Mesendoderm (in vitro differentiated cells): ENCODE data around the gene AOAH.

Experiments
- DNase-seq: peaks from one replicate; pipeline ENCODE4 v3.0.0; 2013
- H2AK5ac ChIP-seq: 2 replicates; pipeline ENCODE4 v1.6.1; 2013; ENCODE audit warnings: low read length, inconsistent platforms
- H2BK120ac ChIP-seq: 2 replicates; pipeline ENCODE4 v1.6.1; 2013; ENCODE audit warnings: low read depth, mild to moderate bottlenecking, low read length, moderate library complexity, mixed read lengths
- H2BK15ac ChIP-seq: replicated peaks from 2 replicates; pipeline ENCODE4 v1.6.1; 2013; ENCODE audit warnings: low read depth, mild to moderate bottlenecking, moderate library complexity
- H2BK5ac ChIP-seq: 2 replicates; pipeline ENCODE4 v1.6.1; 2013; ENCODE audit warnings: low read length, inconsistent platforms
- H3K18ac ChIP-seq: 2 replicates; pipeline ENCODE4 v1.6.1; 2013; ENCODE audit warnings: mild to moderate bottlenecking, low read length, mixed read lengths
- H3K23ac ChIP-seq: one replicate; pipeline ENCODE4 v1.6.1; 2013; ENCODE audit warnings: low read length
- H3K27ac ChIP-seq: 2 replicates; pipeline ENCODE4 v1.5.1; 2013; ENCODE audit warnings: low read depth, mild to moderate bottlenecking, inconsistent platforms, low read length, moderate library complexity
- H3K27me3 ChIP-seq: 2 replicates; pipeline ENCODE4 v1.6.1; 2013; ENCODE audit warnings: low read length, control low read depth, mild to moderate bottlenecking, inconsistent platforms; ENCODE audit not compliant: insufficient read depth, poor library complexity
- H3K36me3 ChIP-seq: 2 replicates; pipeline ENCODE4 v1.6.1; 2013; ENCODE audit warnings: low read length, inconsistent platforms; ENCODE audit not compliant: control insufficient read depth, insufficient read depth
- H3K4ac ChIP-seq: one replicate; pipeline ENCODE4 v1.6.1; 2013; ENCODE audit warnings: low read depth, mild to moderate bottlenecking, low read length, moderate library complexity
- H3K4me1 ChIP-seq: 2 replicates; pipeline ENCODE4 v1.6.1; 2013; ENCODE audit warnings: low read depth, low read length, inconsistent platforms; ENCODE audit not compliant: control insufficient read depth
- H3K4me2 ChIP-seq: 2 replicates; pipeline ENCODE4 v1.6.1; 2013; ENCODE audit warnings: low read length
- H3K4me3 ChIP-seq: 2 replicates; pipeline ENCODE4 v1.5.1; 2013; ENCODE audit warnings: mild to moderate bottlenecking, low read length
- H3K56ac ChIP-seq: one replicate; pipeline ENCODE4 v1.6.1; 2013; ENCODE audit warnings: low read length
- H3K79me1 ChIP-seq: 2 replicates; pipeline ENCODE4 v1.6.1; 2013; ENCODE audit warnings: low read length, inconsistent platforms
- H3K79me2 ChIP-seq: 2 replicates; pipeline ENCODE4 v1.6.1; 2013; ENCODE audit warnings: mild to moderate bottlenecking, low read length; ENCODE audit not compliant: control insufficient read depth, insufficient read depth
- H3K9ac ChIP-seq: 2 replicates; pipeline ENCODE4 v1.6.1; 2013; ENCODE audit warnings: low read length, inconsistent platforms
- H4K5ac ChIP-seq: one replicate; pipeline ENCODE4 v1.6.1; 2013; ENCODE audit warnings: low read length
- H4K8ac ChIP-seq: one replicate; pipeline ENCODE4 v1.6.1; 2013; ENCODE audit warnings: low read depth, mild to moderate bottlenecking, control low read depth, low read length, moderate library complexity
- WGBS: extraction: QIAGEN DNeasy Blood & Tissue Kit; methylation state at CpG from one replicate; pipeline ENCODE4 v1.1.7; 2013; ENCODE audit warnings: low lambda C conversion rate, missing lambda C conversion rate; ENCODE audit not compliant: insufficient coverage; ENCODE audit errors: extremely low coverage; 5-methylcytosine and 5-hydroxymethylcytosine counted together

AOAH gene

DNA sequence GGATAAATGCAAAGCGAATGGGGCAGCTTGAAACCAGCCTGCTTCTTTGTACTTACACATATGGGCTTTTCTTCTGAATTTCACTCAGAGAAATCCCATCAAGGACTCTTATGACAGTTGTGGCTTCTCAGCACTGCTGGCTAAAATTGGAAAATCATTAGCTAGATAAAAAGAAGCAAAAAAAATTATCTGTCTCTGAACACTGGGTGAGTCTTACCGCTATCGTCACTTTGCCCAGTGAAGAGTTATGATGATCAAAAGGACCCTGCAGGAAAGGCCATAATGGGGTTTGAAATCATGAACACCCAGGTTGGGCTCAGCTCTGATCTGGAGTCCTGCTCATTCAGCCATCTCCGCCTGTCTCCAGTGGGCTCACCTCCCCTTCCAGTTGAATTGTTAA is 34.3 kb downstream of the AOAH start:
- H3K4me1 ChIP-seq: no peaks in the 10 kb centered on the region
- no peaks in the 10 kb centered on the region for H3K36me3 ChIP-seq
- no peak overlapping the region for H2BK120ac ChIP-seq
- no peak overlapping the region for H3K4me3 ChIP-seq
- WGBS: no CpG with 5 or more reads among the region's 4 CpGs
- H3K27ac ChIP-seq: no peak overlapping the region
- no peak overlapping the region for H3K4me2 ChIP-seq
- no peaks in the 10 kb centered on the region for H3K27me3 ChIP-seq
- no peak overlapping the region for H3K23ac ChIP-seq
- no peaks in the 10 kb centered on the region for H3K79me2 ChIP-seq
- no peak overlapping the region for H3K18ac ChIP-seq
- H4K5ac ChIP-seq: no peak overlapping the region
- H2AK5ac ChIP-seq: no peak overlapping the region
- H3K4ac ChIP-seq: no peak overlapping the region
- H3K9ac ChIP-seq: no peak overlapping the region
- DNase-seq: no peak
- H3K79me1 ChIP-seq: no peaks in the 10 kb centered on the region
- no peak overlapping the region for H4K8ac ChIP-seq
- no peak overlapping the region for H2BK5ac ChIP-seq
- H3K56ac ChIP-seq: no peak overlapping the region
- no peak overlapping the region for H2BK15ac ChIP-seq

- Histone ChIP-seq H3K79me2 (no peaks in the 10 kb centered on the region), H3K27me3 (no peaks in the 10 kb centered on the region), H2AK5ac (no peak overlapping the region), H3K18ac (no peak overlapping the region), H3K56ac (no peak overlapping the region), H3K79me1 (no peaks in the 10 kb centered on the region), H3K23ac (no peak overlapping the region), H2BK120ac (no peak overlapping the region), H3K4me3 (no peak overlapping the region), H2BK5ac (no peak overlapping the region), H3K4ac (no peak overlapping the region), H3K27ac (no peak overlapping the region), H3K36me3 (no peaks in the 10 kb centered on the region), H4K5ac (no peak overlapping the region), H2BK15ac (no peak overlapping the region), H3K4me1 (no peaks in the 10 kb centered on the region), H4K8ac (no peak overlapping the region), H3K4me2 (no peak overlapping the region), H3K9ac (no peak overlapping the region)
- no CpG with 5 or more reads among the region's 5 CpGs for WGBS
- peak; percentile 11 for DNase-seq
These were observed 37.8 kb downstream of the AOAH start for GRCh38 chr7:36686499-36686898.

- Histone ChIP-seq H3K79me2 (no peaks in the 10 kb centered on the region), H4K5ac (no peak overlapping the region), H2AK5ac (no peak overlapping the region), H4K8ac (no peak overlapping the region), H2BK15ac (no peak overlapping the region), H3K9ac (no peak overlapping the region), H3K4me2 (no peak overlapping the region), H3K4me3 (no peak overlapping the region), H2BK5ac (no peak overlapping the region), H3K27me3 (no peaks in the 10 kb centered on the region), H3K4me1 (no peaks in the 10 kb centered on the region), H3K23ac (no peak overlapping the region), H3K79me1 (no peaks in the 10 kb centered on the region), H3K36me3 (no peaks in the 10 kb centered on the region), H3K56ac (no peak overlapping the region), H3K4ac (no peak overlapping the region), H3K18ac (no peak overlapping the region), H3K27ac (no peak overlapping the region), H2BK120ac (no peak overlapping the region)
- no CpG with 5 or more reads among the region's 3 CpGs for WGBS
- peak; percentile 52 for DNase-seq
These were observed 39.3 kb downstream of the AOAH start for GRCh38 chr7:36684954-36685353.

DNA sequence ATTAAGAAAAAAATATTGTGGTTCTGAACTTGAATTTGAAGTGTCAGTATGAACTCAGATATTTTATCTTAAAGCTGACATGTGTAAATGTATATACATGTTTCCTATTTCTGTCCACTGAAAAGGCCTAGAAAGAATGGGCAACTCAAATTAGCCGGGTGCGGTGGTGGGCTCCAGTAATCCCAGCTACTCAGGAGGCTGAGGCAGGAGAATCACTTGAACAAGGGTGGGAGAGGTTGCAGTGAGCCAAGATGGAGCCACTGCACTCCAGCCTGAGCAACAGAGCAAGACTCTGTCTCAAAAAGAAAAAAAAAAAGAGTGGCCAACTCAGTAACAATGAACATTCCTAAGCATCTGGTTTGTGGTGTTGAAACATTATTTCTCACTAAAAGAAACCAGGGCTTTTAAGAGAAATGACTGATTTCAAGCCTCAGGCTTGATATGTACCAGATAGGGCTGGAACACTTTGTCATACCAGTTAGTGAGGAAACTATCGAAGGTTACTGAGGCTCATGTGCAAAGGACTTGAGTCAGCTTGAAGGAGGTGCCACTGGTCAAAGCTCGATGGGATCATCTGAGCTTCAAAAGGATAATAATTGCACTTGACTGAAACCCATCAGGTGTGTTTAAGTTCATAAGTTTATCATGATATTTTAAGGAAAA is 40.5 kb downstream of the AOAH start:
- Histone ChIP-seq H3K79me1 (no peaks in the 10 kb centered on the region), H3K4me1 (no peaks in the 10 kb centered on the region), H3K4ac (no peak overlapping the region), H3K27me3 (no peaks in the 10 kb centered on the region), H3K56ac (no peak overlapping the region), H4K5ac (no peak overlapping the region), H3K79me2 (no peaks in the 10 kb centered on the region), H2BK5ac (no peak overlapping the region), H3K27ac (no peak overlapping the region), H3K18ac (no peak overlapping the region), H4K8ac (no peak overlapping the region), H3K36me3 (no peaks in the 10 kb centered on the region), H2AK5ac (no peak overlapping the region), H2BK15ac (no peak overlapping the region), H2BK120ac (no peak overlapping the region), H3K9ac (no peak overlapping the region), H3K4me2 (no peak overlapping the region), H3K23ac (no peak overlapping the region), H3K4me3 (no peak overlapping the region)
- DNase-seq: no peak
- no CpG with 5 or more reads among the region's 4 CpGs for WGBS

GRCh38 chr7:36683111-36683510 is 41.2 kb downstream of the AOAH start:
- Histone ChIP-seq H4K5ac (no peak overlapping the region), H3K4me3 (no peak overlapping the region), H3K4ac (no peak overlapping the region), H3K27me3 (no peaks in the 10 kb centered on the region), H2AK5ac (no peak overlapping the region), H3K36me3 (no peaks in the 10 kb centered on the region), H2BK15ac (no peak overlapping the region), H3K56ac (no peak overlapping the region), H2BK120ac (no peak overlapping the region), H2BK5ac (no peak overlapping the region), H3K23ac (no peak overlapping the region), H3K4me2 (no peak overlapping the region), H3K79me1 (no peaks in the 10 kb centered on the region), H4K8ac (no peak overlapping the region), H3K27ac (no peak overlapping the region), H3K4me1 (no peaks in the 10 kb centered on the region), H3K79me2 (no peaks in the 10 kb centered on the region), H3K18ac (no peak overlapping the region), H3K9ac (no peak overlapping the region)
- DNase-seq: no peak
- WGBS: no CpG with 5 or more reads among the region's 1 CpG

DNA sequence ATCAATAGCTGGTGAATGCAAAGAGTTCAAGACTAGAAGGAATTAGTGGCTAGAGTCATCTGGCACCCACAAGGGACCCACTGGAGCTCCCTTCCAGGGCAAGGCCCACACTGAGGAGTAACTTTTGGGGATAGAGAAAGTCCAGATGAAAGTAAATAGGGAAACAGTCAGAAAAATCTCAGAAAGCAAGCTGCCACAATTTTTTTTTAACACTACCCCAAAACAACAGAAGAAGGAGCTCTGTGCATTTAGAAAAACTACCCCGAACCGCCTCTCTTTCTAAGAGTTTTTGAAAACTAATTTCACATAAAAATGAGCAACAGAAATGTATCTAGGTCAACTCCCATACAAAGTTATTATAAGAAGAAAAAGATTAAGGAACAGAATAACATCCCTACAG is 42.2 kb downstream of the AOAH start:
- H3K27ac ChIP-seq: no peak overlapping the region
- no peak overlapping the region for H3K4ac ChIP-seq
- no peak overlapping the region for H2AK5ac ChIP-seq
- no peaks in the 10 kb centered on the region for H3K4me1 ChIP-seq
- no peak overlapping the region for H4K5ac ChIP-seq
- no peak overlapping the region for H3K23ac ChIP-seq
- no peak for DNase-seq
- H3K18ac ChIP-seq: no peak overlapping the region
- no peak overlapping the region for H4K8ac ChIP-seq
- no peaks in the 10 kb centered on the region for H3K27me3 ChIP-seq
- no peaks in the 10 kb centered on the region for H3K79me1 ChIP-seq
- no peak overlapping the region for H3K9ac ChIP-seq
- H2BK120ac ChIP-seq: no peak overlapping the region
- H2BK15ac ChIP-seq: no peak overlapping the region
- H3K36me3 ChIP-seq: no peaks in the 10 kb centered on the region
- no peak overlapping the region for H3K4me3 ChIP-seq
- no peaks in the 10 kb centered on the region for H3K79me2 ChIP-seq
- no peak overlapping the region for H3K4me2 ChIP-seq
- H2BK5ac ChIP-seq: no peak overlapping the region
- no CpG with 5 or more reads among the region's 2 CpGs for WGBS
- no peak overlapping the region for H3K56ac ChIP-seq
